Kidney (tissue), 14 donors: ENCODE measurements around the gene TCF19. TPM values are rescaled to one million over a fixed set of nuclear protein-coding genes. Genes with fewer than 3 reads are reported as not detected.
"Not testable (repeated sequence)": the region's sequence is repeated elsewhere in the genome, so short reads cannot be mapped to it uniquely, and the experiment has no call there.

Experiments used
- DNase-seq, 5 donors: peaks; one replicate each; pipeline ENCODE4 v3.0.0-alpha.2; 2013 to 2020
- FAIRE-seq: peaks from 2 replicates; lab custom pipeline; 2012; peaks lifted over from hg19 to GRCh38; lab: Jason Lieb, UNC
- H3K27ac ChIP-seq, 2 donors: one replicate each; pipeline ENCODE4 v1.7.0; 2013; ENCODE audit warnings: low read depth in 2 of 2, low read length in 2 of 2, inconsistent platforms in 1 of 2
- H3K27me3 ChIP-seq: one replicate; pipeline ENCODE4 v1.7.1; 2013; ENCODE audit warnings: low read length, inconsistent platforms; ENCODE audit not compliant: control insufficient read depth, insufficient read depth
- H3K36me3 ChIP-seq, 3 donors: one replicate each; pipeline versions ENCODE4 v1.7.0 to v1.7.1; 2013; ENCODE audit warnings: low read length in 3 of 3, control low read depth in 1 of 3, inconsistent platforms in 1 of 3; ENCODE audit not compliant: insufficient read depth in 3 of 3, control insufficient read depth in 2 of 3
- H3K4me1 ChIP-seq, 3 donors: one replicate each; pipeline versions ENCODE4 v1.7.0 to v1.7.1; 2013; ENCODE audit warnings: low read length in 3 of 3, inconsistent platforms in 1 of 3, low read depth in 1 of 3; ENCODE audit not compliant: control insufficient read depth in 2 of 3, insufficient read depth in 2 of 3
- H3K4me3 ChIP-seq, 3 donors: one replicate each; pipeline versions ENCODE4 v1.7.0 to v1.8.1; 2013; ENCODE audit warnings: low read length in 3 of 3, control low read depth in 1 of 3, inconsistent platforms in 1 of 3
- H3K9ac ChIP-seq, 3 donors: one replicate each; pipeline versions ENCODE4 v1.7.0 to v1.7.1; 2013; ENCODE audit warnings: low read length in 3 of 3, control low read depth in 1 of 3, inconsistent platforms in 1 of 3
- H3K9me3 ChIP-seq, 3 donors: one replicate each; pipeline versions ENCODE4 v1.7.0 to v1.7.1; 2013; ENCODE audit warnings: low read length in 3 of 3, control low read depth in 1 of 3, inconsistent platforms in 1 of 3; ENCODE audit not compliant: control insufficient read depth in 2 of 3, insufficient read depth in 1 of 3
- CTCF ChIP-seq: IDR thresholded peaks from 3 replicates; pipeline ENCODE4 v1.5.1; 2012; ENCODE audit warnings: mild to moderate bottlenecking, moderate library complexity, borderline replicate concordance; ENCODE audit not compliant: insufficient read depth; ENCODE audit errors: extremely low read depth
- intact Hi-C: fragments of 100-400 bp; cut with DNase I; formaldehyde crosslinking; loops from one replicate; pipeline ENCODE4 v1.11.1; 2022
- polyA plus RNA-seq: library from polyadenylated mRNA; stranded (reverse); fragments of 350-450 nt; fragmentation: Illumina TruSeq; extraction: RNeasy Lipid Tissue Mini Kit (QIAGEN cat#74804); gene quantifications from one replicate; pipeline ENCODE4 v1.2.3, GENCODE V29; 2014; ENCODE audit warnings: low read depth, low replicate concordance; ENCODE audit not compliant: insufficient read depth
- total RNA-seq: library from RNA; stranded (reverse); fragmentation: NEBNext Ultra II Directional; extraction: Animal tissue kit (Norgen Biotek cat#: 25700); gene quantifications from one replicate; pipeline ENCODE4 v1.2.1, GENCODE V29; 2021
- donor health status: control.
- donor health status: control.
- donor health status: control.
- donor health status: control.
- donor health status: control.
- donor health status: DM: yes; HTN: yes; CAD: no.
- donor health status: Normal renal cell carcinoma (clear cell type).

The TCF19 gene
- total and polyA plus RNA-seq, 2 donors from 2014 or later = 5.1 to 7.1 TPM

DNA sequence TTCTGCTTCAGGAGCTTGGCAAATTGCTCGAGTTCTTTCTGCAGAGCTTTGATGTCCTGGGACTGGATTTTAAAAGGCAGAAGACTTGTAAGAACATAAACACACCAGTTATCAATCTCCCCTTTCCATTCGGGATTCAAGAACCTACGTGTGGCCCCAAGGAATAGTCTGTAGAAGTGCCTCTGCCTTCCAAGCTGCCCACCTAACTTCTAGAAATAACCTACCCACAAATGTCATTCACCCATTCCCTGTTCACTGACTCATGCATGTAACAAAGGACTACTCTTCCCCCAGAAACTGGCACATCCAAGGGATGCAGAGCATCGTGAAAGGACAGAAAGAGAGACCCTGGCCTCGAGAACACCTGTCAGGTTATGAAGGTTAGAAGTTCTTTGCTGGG lies 7.6 kb downstream of the TCF19 start:
- Histone ChIP-seq H3K36me3 (no peaks in the 10 kb centered on the region), H3K4me3 (no peak overlapping the region), H3K4me1 (peaks cover 0 to 15% (median 5%) of the 10 kb centered on the region in 3 donors), H3K27me3 (no peaks in the 10 kb centered on the region), H3K9me3 (no peaks in the 10 kb centered on the region), H3K9ac (no peak overlapping the region), H3K27ac (no peak overlapping the region)
- intact Hi-C loops = no loop called here
- no peak for TF ChIP-seq CTCF
- DNase-seq = no peak
- FAIRE-seq = no peak

DNA sequence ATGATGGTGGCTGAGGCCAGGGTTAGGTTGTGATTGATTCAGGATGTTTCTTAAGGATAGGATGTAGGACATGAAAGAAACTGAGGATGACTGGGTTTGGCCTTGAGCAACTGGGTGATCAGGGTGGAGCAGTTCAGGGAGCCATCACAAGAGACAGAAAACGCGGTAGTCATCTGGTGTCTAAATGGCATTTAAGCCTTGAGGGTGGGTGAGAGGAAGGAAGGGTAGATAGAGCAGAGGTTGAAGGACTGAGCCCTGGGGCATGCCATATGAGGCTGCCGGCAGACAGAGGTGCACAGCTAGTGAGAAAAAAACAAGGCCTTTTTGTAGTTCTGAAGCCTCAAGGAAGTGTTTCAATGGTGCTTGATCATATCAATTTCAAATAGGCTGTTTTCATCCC lies 10.2 kb downstream of the TCF19 start:
- FAIRE-seq (no peak), DNase-seq (no peak)
- Histone ChIP-seq H3K9ac (no peak overlapping the region), H3K4me3 (no peak overlapping the region), H3K9me3 (no peaks in the 10 kb centered on the region), H3K27me3 (no peaks in the 10 kb centered on the region), H3K4me1 (peaks cover 0 to 12% (median 5%) of the 10 kb centered on the region in 3 donors), H3K27ac (no peak overlapping the region), H3K36me3 (no peaks in the 10 kb centered on the region)
- TF ChIP-seq CTCF = no peak
- intact Hi-C loops = no loop called here

GRCh38 chr6:31169123-31169857 lies 10.9 kb downstream of the TCF19 start:
- Histone ChIP-seq H3K9ac (no peak overlapping the region), H3K9me3 (no peaks in the 10 kb centered on the region), H3K27me3 (no peaks in the 10 kb centered on the region), H3K4me1 (peaks cover 0 to 12% (median 5%) of the 10 kb centered on the region in 3 donors), H3K36me3 (no peaks in the 10 kb centered on the region), H3K4me3 (no peak overlapping the region), H3K27ac (peak overlapping the region; percentile 36 to 45)
- FAIRE-seq (no peak), DNase-seq (no peak)
- no peak for TF ChIP-seq CTCF
- intact Hi-C loops = no loop called here

DNA sequence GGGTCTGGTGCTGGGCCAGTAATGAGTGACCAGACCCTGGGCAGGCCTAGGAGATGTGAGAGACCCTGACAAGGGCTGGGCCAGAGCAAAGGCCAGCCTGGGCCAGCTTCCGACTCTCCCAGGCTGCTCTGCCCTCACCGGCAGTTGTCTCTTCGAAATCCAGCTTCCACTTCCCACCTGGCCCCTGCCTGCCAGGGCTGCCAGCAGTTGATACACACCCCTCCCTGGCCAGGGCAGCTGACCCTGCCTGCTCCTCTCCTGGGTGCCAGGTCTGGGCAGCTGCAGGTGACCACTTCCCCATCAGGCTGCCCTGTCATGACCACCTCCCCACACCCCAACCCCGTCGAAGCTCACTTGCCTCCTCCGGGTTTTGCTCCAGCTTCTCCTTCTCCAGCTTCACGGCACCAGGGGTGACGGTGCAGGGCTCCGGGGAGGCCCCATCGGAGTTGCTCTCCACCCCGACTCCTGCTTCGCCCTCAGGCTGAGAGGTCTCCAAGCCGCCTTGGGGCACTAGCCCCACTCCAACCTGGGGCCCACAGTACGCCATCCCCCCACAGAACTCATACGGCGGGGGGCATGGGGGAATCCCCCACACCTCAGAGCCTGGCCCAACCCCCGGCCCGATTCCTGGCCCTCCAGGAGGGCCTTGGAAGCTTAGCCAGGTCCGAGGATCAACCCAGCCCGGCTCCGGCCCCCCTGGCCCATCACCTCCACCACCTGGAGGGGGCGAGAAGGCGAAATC lies 11.6 kb downstream of the TCF19 start:
- FAIRE-seq, DNase-seq, H3K9ac ChIP-seq, intact Hi-C loops, H3K36me3 ChIP-seq, H3K9me3 ChIP-seq, H3K4me3 ChIP-seq, H3K27me3 ChIP-seq: not testable (repeated sequence)
- Histone ChIP-seq H3K27ac (peak overlapping the region; percentile 36 to 45), H3K4me1 (peaks cover 0 to 12% (median 5%) of the 10 kb centered on the region in 3 donors)
